Astrocyte of the spinal cord (primary cell): ENCODE results near the gene HAPSTR1.

Experiments used
- DNase-seq: peaks from one replicate; pipeline ENCODE4 v3.0.0; 2011; ENCODE audit warnings: low read depth, low spot score
- H3K4me3 ChIP-seq: 2 replicates; pipeline ENCODE4 v1.5.1; 2011; ENCODE audit warnings: low read depth, mild to moderate bottlenecking, low read length, moderate library complexity
- CTCF ChIP-seq: IDR thresholded peaks from 2 replicates; pipeline ENCODE4 v1.5.1; 2012; ENCODE audit warnings: low read depth, mild to moderate bottlenecking, low read length, inconsistent platforms
- in situ Hi-C: cut with HindIII; loops from 2 replicates; pipeline ENCODE4 v1.10.0; 2017; ENCODE audit warnings: low sequenced_read_pairs

Gene HAPSTR1

GRCh38 chr16:9112844-9113186, 21.4 kb downstream of the HAPSTR1 start:
- no peak overlapping the region for H3K4me3 ChIP-seq
- TF ChIP-seq CTCF = no peak
- no peak for DNase-seq
- in situ Hi-C loops = no loop called here

GRCh38 chr16:9113707-9114106, 22.3 kb downstream of the HAPSTR1 start:
- in situ Hi-C loops = no loop called here
- no peak overlapping the region for H3K4me3 ChIP-seq
- DNase-seq = no peak
- no peak for TF ChIP-seq CTCF

GRCh38 chr16:9114112-9114511, 22.7 kb downstream of the HAPSTR1 start:
- in situ Hi-C loops = no loop called here
- TF ChIP-seq CTCF = no peak
- H3K4me3 ChIP-seq = no peak overlapping the region
- no peak for DNase-seq

- in situ Hi-C loops = no loop called here
- no peak overlapping the region for H3K4me3 ChIP-seq
- no peak for DNase-seq
- no peak for TF ChIP-seq CTCF
These were observed 23.4 kb downstream of the HAPSTR1 start for GRCh38 chr16:9114842-9115241.

- H3K4me3 ChIP-seq = no peak overlapping the region
- in situ Hi-C loops = no loop called here
- peak; percentile 22 for DNase-seq
- TF ChIP-seq CTCF = no peak
These were observed 23.8 kb downstream of the HAPSTR1 start for GRCh38 chr16:9115277-9115676.

GRCh38 chr16:9116141-9116540, 24.7 kb downstream of the HAPSTR1 start:
- in situ Hi-C loops = no loop called here
- no peak for DNase-seq
- no peak overlapping the region for H3K4me3 ChIP-seq
- TF ChIP-seq CTCF = no peak

GRCh38 chr16:9118170-9118569, 26.7 kb downstream of the HAPSTR1 start:
- no peak overlapping the region for H3K4me3 ChIP-seq
- in situ Hi-C loops = no loop called here
- DNase-seq = no peak
- no peak for TF ChIP-seq CTCF
